Liver (tissue), 10 donors: Measurements from ENCODE around the gene MOB4. TPM values are rescaled to one million over a fixed set of nuclear protein-coding genes. Genes with fewer than 3 reads are reported as not detected.

Experiments used
- DNase-seq: peaks from one replicate; pipeline ENCODE4 v3.0.0-alpha.2; 2017; ENCODE audit warnings: low spot score
- H3K27ac ChIP-seq, 2 donors: one replicate each; pipeline ENCODE4 v1.7.0; 2013; ENCODE audit warnings: inconsistent platforms in 2 of 2, low read length in 2 of 2, control low read depth in 1 of 2, low read depth in 1 of 2, mild to moderate bottlenecking in 1 of 2
- H3K27me3 ChIP-seq, 4 donors: one replicate each; pipeline versions ENCODE4 v1.6.1 to v1.7.0; 2013; ENCODE audit warnings: low read length in 3 of 4, inconsistent platforms in 1 of 4, mild to moderate bottlenecking in 1 of 4, moderate library complexity in 1 of 4; ENCODE audit not compliant: control insufficient read depth in 4 of 4, insufficient read depth in 4 of 4
- H3K36me3 ChIP-seq, 4 donors: one replicate each; pipeline versions ENCODE4 v1.6.1 to v1.7.0; 2013; ENCODE audit warnings: low read length in 3 of 4, mild to moderate bottlenecking in 3 of 4, low read depth in 1 of 4, moderate library complexity in 1 of 4; ENCODE audit not compliant: control insufficient read depth in 4 of 4, insufficient read depth in 3 of 4
- H3K4me1 ChIP-seq, 4 donors: one replicate each; pipeline versions ENCODE4 v1.6.1 to v1.7.0; 2013; ENCODE audit warnings: low read length in 3 of 4, mild to moderate bottlenecking in 3 of 4, moderate library complexity in 1 of 4; ENCODE audit not compliant: control insufficient read depth in 4 of 4, insufficient read depth in 4 of 4
- H3K4me3 ChIP-seq, 3 donors: one replicate each; pipeline versions ENCODE4 v1.6.1 to v1.7.0; 2013; ENCODE audit warnings: low read length in 3 of 3, control low read depth in 1 of 3, low read depth in 1 of 3, mild to moderate bottlenecking in 1 of 3
- H3K9ac ChIP-seq, 2 donors: one replicate each; pipeline ENCODE4 v1.7.0; 2013; ENCODE audit warnings: low read length in 2 of 2, mild to moderate bottlenecking in 2 of 2, moderate library complexity in 2 of 2, control low read depth in 1 of 2, low read depth in 1 of 2
- H3K9me3 ChIP-seq, 4 donors: one replicate each; pipeline versions ENCODE4 v1.6.1 to v1.7.0; 2013; ENCODE audit warnings: low read length in 3 of 4; ENCODE audit not compliant: control insufficient read depth in 4 of 4
- ATF3 ChIP-seq: IDR thresholded peaks from 2 replicates; pipeline ENCODE4 v1.6.1; 2016; ENCODE audit warnings: antibody characterized with exemption
- EGR1 ChIP-seq, 2 donors: IDR thresholded peaks; 2 replicates each; pipeline ENCODE4 v1.6.1; 2016 to 2018; ENCODE audit warnings: antibody characterized with exemption in 2 of 2, low read depth in 2 of 2
- FOXA1 ChIP-seq: IDR thresholded peaks from 2 replicates; pipeline ENCODE4 v1.6.1; 2016; ENCODE audit warnings: antibody characterized with exemption
- FOXA2 ChIP-seq: IDR thresholded peaks from 2 replicates; pipeline ENCODE4 v1.6.1; 2016; ENCODE audit warnings: antibody characterized with exemption
- GABPA ChIP-seq, 2 donors: IDR thresholded peaks in 1 of 2; conservative IDR thresholded peaks in 1 of 2; 2 replicates each; pipeline ENCODE4 v1.6.1; 2016; ENCODE audit warnings: antibody characterized with exemption in 2 of 2, mild to moderate bottlenecking in 1 of 2, moderate library complexity in 1 of 2
- JUND ChIP-seq, 2 donors: IDR thresholded peaks; 2 replicates each; pipeline ENCODE4 v1.6.1; 2016; ENCODE audit warnings: antibody characterized with exemption in 2 of 2
- MAX ChIP-seq: IDR thresholded peaks from 2 replicates; pipeline ENCODE4 v1.6.1; 2016; ENCODE audit warnings: antibody characterized with exemption
- NR2F2 ChIP-seq: IDR thresholded peaks from 2 replicates; pipeline ENCODE4 v1.6.1; 2016; ENCODE audit warnings: antibody characterized with exemption
- WGBS: extraction: QIAGEN DNeasy Blood & Tissue Kit; methylation state at CpG from one replicate; pipeline ENCODE4 v1.1.7; 2013; 5-methylcytosine and 5-hydroxymethylcytosine counted together
- polyA plus RNA-seq, 2 donors: library from polyadenylated mRNA; stranded (reverse) in 1 of 2; unstranded in 1 of 2; fragments of 200-250 nt in 1 of 2; fragments of >200 nt in 1 of 2; fragmentation: Nextera tagmentation in 1 of 2; extraction: Ambion mirVana in 1 of 2; gene quantifications; one replicate each; pipeline versions ENCODE4 v1.2.1 to v1.2.3, GENCODE V29; 2013 to 2015
- small RNA-seq: library from RNA; depleted of rRNA; stranded (forward); fragments of <200 nt; gene quantifications from one replicate; pipeline ENCODE3, GENCODE V24; 2014
- total RNA-seq, 2 donors: library from RNA; depleted of rRNA; stranded (reverse); fragments of >200 nt; gene quantifications; one replicate each; pipeline ENCODE4 v1.2.3, GENCODE V29; 2014
- donor health status: healthy.
- donor health status: healthy.
- donor health status: healthy.
- donor health status: healthy.
- donor health status: healthy.

MOB4 gene
- total and polyA plus RNA-seq, 4 donors, result 7.6 to 17.5 (median 12.5) TPM

DNA sequence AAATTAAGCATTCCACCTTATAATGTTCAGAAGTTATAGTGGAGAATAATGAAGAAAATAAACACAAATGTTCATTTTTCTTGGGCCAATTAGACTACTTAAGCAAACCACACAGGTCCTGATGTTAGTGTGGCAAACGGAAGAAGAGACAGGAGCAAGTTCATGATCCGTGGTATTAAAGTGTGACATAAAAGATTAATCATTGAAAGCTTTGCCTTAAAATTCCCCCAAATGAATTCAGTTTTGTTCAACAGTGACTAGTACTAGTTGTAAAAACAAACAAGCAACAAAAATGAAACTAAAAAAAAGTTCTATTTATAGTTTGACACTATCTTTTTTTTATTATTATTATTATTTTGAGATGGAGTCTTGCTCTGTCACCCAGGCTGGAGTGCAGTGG lies 85.9 kb downstream of the MOB4 start:
- H3K4me1 ChIP-seq, result no peaks in the 10 kb centered on the region
- H3K4me3 ChIP-seq, result no peak overlapping the region
- DNase-seq, result no peak
- no peak overlapping the region for H3K9ac ChIP-seq
- H3K27me3 ChIP-seq, result no peaks in the 10 kb centered on the region
- TF ChIP-seq NR2F2, result no peak
- no peak for TF ChIP-seq GABPA (IDR thresholded peaks at IDR 0.05 in 1 of 2, conservative IDR thresholded peaks at IDR 0.05 in 1 of 2)
- TF ChIP-seq EGR1 (IDR thresholded peaks at IDR 0.05; ENCODE audit: low read depth in 2 of 2), result no peak
- TF ChIP-seq MAX, result no peak
- no peak for TF ChIP-seq ATF3
- no peak for TF ChIP-seq FOXA1
- no peak for TF ChIP-seq JUND (IDR thresholded peaks at IDR 0.05)
- TF ChIP-seq FOXA2, result no peak
- no peak overlapping the region for H3K27ac ChIP-seq
- WGBS, result 82% methylated on average over 2 of the region's 2 CpGs
- H3K36me3 ChIP-seq, result no peaks in the 10 kb centered on the region
- H3K9me3 ChIP-seq, result no peaks in the 10 kb centered on the region

Small RNA genes within 50 kb of the gene (small RNA-seq; reads per million reads assigned to genes)
- gene AC020550.1, result not detected

Other genes starting within 250 kb of the MOB4 start
- 10 to 100 TPM in 1 of 2 donors, 1 to 10 TPM in 1; 7.2 to 18.2 TPM for gene ANKRD44, start 205.3 kb upstream of the MOB4 start, total RNA-seq
- gene ANKRD44, start 205.3 kb upstream of the MOB4 start, polyA plus RNA-seq, result 1 to 10 TPM; 3.8 to 6.4 TPM
- gene SF3B1, start 81.0 kb upstream of the MOB4 start, total RNA-seq, result 100 to 1,000 TPM; 121 to 180 TPM
- gene SF3B1, start 81.0 kb upstream of the MOB4 start, polyA plus RNA-seq, result 100 to 1,000 TPM in 1 of 2 donors, 10 to 100 TPM in 1; 44.1 to 156 TPM
- 10 to 100 TPM; 18.4 to 22.1 TPM for gene COQ10B, start 62.5 kb upstream of the MOB4 start, total RNA-seq
- gene COQ10B, start 62.5 kb upstream of the MOB4 start, polyA plus RNA-seq, result 10 to 100 TPM; 12.0 to 14.6 TPM
- 100 to 1,000 TPM; 185 to 305 TPM for gene HSPD1, start 16.2 kb upstream of the MOB4 start, total RNA-seq
- 100 to 1,000 TPM; 269 to 490 TPM for gene HSPD1, start 16.2 kb upstream of the MOB4 start, polyA plus RNA-seq
- gene HSPE1, start 15.7 kb upstream of the MOB4 start, total RNA-seq, result 100 to 1,000 TPM in 1 of 2 donors, 10 to 100 TPM in 1; 88.2 to 155 TPM
- 100 to 1,000 TPM; 226 to 347 TPM for gene HSPE1, start 15.7 kb upstream of the MOB4 start, polyA plus RNA-seq
- 1 to 10 TPM; 1.1 to 4.2 TPM for gene RFTN2, start 159.5 kb downstream of the MOB4 start, total RNA-seq
- 1 to 10 TPM in 1 of 2 donors, under 1 TPM in 1; 0.40 to 1.3 TPM for gene RFTN2, start 159.5 kb downstream of the MOB4 start, polyA plus RNA-seq
- 10 to 100 TPM in 1 of 2 donors, 1 to 10 TPM in 1; 6.8 to 12.3 TPM for gene MARS2, start 189.3 kb downstream of the MOB4 start, total RNA-seq
- 10 to 100 TPM in 1 of 2 donors, 1 to 10 TPM in 1; 3.7 to 10.5 TPM for gene MARS2, start 189.3 kb downstream of the MOB4 start, polyA plus RNA-seq